GM12878 (cell line): ENCODE results near the gene DCAF5.

Experiments used
- ATF3 ChIP-seq: IDR thresholded peaks from 2 replicates; pipeline ENCODE4 v1.6.1; 2011; ENCODE audit warnings: low read depth, mild to moderate bottlenecking, low read length, moderate library complexity, borderline replicate concordance; ENCODE audit errors: extremely low read depth
- CBX5 ChIP-seq: sonication (generic); IDR thresholded peaks from 2 replicates; pipeline ENCODE4 v1.6.1; 2016; ENCODE audit warnings: low read depth, moderate library complexity, mild to moderate bottlenecking, inconsistent platforms
- CTCF ChIP-seq, 3 experiments: IDR thresholded peaks in 2 of 3; conservative IDR thresholded peaks in 1 of 3; 2 replicates each; pipeline ENCODE4 v1.5.1; 2011; ENCODE audit warnings: low read depth in 3 of 3, low read length in 3 of 3, mild to moderate bottlenecking in 3 of 3, control low read depth in 2 of 3, moderate library complexity in 2 of 3, inconsistent platforms in 1 of 3, mixed read lengths in 1 of 3; ENCODE audit not compliant: control insufficient read depth in 2 of 3, insufficient read depth in 1 of 3; ENCODE audit errors: extremely low read depth in 1 of 3
- DPF2 ChIP-seq: fragments of 450-650 bp; IDR thresholded peaks from 2 replicates; pipeline ENCODE4 v1.6.1; 2017; ENCODE audit warnings: mild to moderate bottlenecking
- E2F8 ChIP-seq: fragments of 450-650 bp; IDR thresholded peaks from 2 replicates; pipeline ENCODE4 v1.6.1; 2018; ENCODE audit warnings: mild to moderate bottlenecking, low read depth, moderate library complexity; ENCODE audit not compliant: partially characterized antibody
- ESRRA ChIP-seq: IDR thresholded peaks from 2 replicates; pipeline ENCODE4 v1.6.1; 2012; ENCODE audit warnings: mild to moderate bottlenecking, low read length, improper control_type of control experiment
- EZH2 ChIP-seq: IDR thresholded peaks from 2 replicates; pipeline ENCODE4 v1.6.1; 2012; ENCODE audit warnings: low read depth, mild to moderate bottlenecking, control low read depth, inconsistent platforms, low read length, borderline replicate concordance; ENCODE audit not compliant: control insufficient read depth
- HDAC6 ChIP-seq: fragments of 200-600 bp; sonication (generic); IDR thresholded peaks from one replicate; pipeline ENCODE4 v1.8.0; 2017; ENCODE audit warnings: antibody characterized with exemption; ENCODE audit not compliant: unreplicated experiment
- ZNF24 ChIP-seq: fragments of 450-650 bp; IDR thresholded peaks from 2 replicates; pipeline ENCODE4 v1.6.1; 2017; ENCODE audit warnings: antibody characterized with exemption, mild to moderate bottlenecking

GRCh38 chr14:69066396-69067171, 86.3 kb downstream of the DCAF5 start:
- TF ChIP-seq EZH2 (no peak), CTCF (IDR thresholded peaks at IDR 0.05 in 2 of 3, conservative IDR thresholded peaks at IDR 0.05 in 1 of 3; ENCODE audit: control insufficient read depth in 2 of 3, extremely low read depth in 1 of 3, insufficient read depth in 1 of 3, low read depth in 3 of 3, low read length in 3 of 3) (no peak), DPF2 (peak; percentile 94), ESRRA (no peak), ZNF24 (no peak), E2F8 (no peak), ATF3 (no peak), HDAC6 (no peak), CBX5 (no peak)
